HG02852 (cell line): Measurements from ENCODE around the gene TPGS1.

Experiments
- ATAC-seq: cut with Tn5 transposase; IDR thresholded peaks from one replicate; pipeline ENCODE4 v1.9.1; 2021; ENCODE audit warnings: mild to moderate bottlenecking, moderate library complexity; ENCODE audit not compliant: unreplicated experiment

TPGS1 gene

GRCh38 chr19:494171-495080 is 12.9 kb upstream of the TPGS1 start:
- ATAC-seq: no peak

GRCh38 chr19:495081-495401 is 12.3 kb upstream of the TPGS1 start:
- ATAC-seq: no peak

DNA sequence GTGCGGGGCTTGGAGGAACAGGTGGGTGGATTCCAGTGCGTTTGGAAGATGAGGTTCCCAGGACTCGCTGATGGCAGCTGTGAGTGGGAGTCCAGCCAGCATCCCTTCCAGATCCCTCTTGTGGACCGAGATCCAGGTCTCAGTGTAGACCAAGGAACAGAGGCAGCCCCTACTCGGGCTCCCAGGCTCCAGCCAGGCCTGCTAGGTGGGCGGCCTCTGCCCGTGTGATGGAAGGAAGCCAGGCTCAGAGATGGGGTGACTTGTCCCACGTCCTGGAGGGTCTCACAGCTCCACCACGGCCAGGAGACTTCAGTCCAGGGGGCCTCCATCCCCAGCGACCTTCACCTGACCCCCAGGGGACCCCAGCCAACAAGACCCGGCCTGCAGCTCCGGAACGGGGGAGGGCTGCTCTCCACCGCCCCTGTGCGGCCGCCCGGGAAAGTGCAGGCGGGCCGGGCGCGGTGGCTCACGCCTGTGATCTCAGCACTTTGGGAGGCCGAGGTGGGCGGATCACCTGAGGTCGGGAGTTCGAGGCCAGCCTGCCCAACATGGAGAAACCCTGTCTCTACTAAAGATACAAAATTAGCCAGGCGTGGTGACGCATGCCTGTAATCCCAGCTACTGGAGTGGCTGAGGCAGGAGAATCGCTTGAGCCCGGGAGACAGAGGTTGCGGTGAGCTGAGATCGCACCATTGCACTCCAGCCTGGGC is 11.7 kb upstream of the TPGS1 start:
- no peak for ATAC-seq

DNA sequence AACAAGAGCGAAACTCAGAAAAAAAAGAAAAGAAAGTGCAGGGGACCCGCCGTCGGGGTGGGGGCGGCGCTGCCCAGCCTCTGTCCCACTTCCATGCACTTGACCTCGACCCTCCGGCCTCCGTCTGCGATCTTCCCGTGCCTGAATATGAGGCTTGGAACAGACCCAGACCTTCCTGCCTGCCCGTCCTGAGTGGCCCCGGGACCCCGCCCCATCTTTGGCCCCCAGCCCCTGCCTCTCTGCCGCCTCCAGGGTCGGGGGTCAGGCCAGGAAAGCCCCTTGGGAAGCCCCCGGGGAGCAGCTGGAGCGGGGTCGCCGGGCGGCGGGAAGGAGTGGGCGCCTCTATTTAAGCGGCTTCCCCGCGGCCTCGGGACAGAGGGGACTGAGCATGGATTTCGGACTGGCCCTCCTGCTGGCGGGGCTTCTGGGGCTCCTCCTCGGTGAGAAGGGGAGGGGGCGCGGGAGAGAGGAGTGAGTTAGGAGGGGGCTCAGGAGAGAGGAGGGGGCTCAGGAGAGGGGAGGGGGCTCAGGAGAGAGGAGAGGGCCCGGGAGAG is 11.1 kb upstream of the TPGS1 start, which contains the start of gene MADCAM1:
Gene MADCAM1, plus strand, starts transcription at position 375 of the 554 bp plus-strand sequence. Its CDS starts 14 bp downstream, at position 389.
- no peak for ATAC-seq

DNA sequence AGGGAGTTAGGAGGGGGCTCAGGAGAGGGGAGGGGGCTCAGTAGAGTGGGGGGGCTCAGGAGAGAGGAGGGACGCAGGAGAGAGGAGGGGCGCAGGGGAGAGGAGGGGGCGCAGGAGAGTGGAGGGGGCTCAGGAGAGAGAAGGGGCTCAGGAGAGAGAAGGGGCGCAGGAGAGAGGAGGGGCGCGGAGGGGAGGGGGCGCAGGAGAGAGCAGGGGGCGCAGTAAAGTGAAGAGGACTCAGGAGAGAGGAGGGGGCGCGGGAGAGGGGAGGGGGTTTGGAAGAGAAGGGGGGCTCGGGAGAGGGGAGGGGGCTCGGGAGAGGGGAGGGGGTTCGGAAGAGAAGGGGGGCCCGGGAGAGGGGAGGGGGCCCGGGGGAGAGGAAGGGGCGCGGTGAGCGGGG is 10.3 kb upstream of the TPGS1 start:
- no peak for ATAC-seq

DNA sequence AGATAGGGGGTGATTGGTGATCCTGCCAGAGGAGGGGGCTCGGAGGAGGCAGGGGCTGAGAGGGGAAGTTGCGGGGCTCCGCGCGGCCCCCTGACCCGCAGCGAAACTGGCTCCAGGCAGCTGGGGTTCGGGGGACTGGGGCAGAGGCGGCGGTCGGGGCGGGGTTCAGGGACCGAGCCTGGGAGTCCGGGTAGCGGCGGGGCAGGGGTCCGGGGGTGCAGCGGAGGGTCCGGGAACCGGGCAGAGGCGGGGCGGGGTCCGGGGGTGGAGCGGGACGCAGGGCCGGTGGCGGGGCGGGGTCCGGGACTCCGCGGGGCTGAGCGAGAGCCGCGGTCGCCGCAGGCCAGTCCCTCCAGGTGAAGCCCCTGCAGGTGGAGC is 9.8 kb upstream of the TPGS1 start:
- ATAC-seq: no peak

- ATAC-seq: no peak
Observed at GRCh38 chr19:497869-498510, 9.3 kb upstream of the TPGS1 start.

DNA sequence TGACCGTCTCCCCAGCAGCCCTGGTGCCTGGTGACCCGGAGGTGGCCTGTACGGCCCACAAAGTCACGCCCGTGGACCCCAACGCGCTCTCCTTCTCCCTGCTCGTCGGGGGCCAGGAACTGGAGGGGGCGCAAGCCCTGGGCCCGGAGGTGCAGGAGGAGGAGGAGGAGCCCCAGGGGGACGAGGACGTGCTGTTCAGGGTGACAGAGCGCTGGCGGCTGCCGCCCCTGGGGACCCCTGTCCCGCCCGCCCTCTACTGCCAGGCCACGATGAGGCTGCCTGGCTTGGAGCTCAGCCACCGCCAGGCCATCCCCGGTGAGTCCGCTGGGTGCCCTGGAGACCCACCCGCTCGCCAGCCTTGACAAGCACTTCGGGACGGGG is 8.8 kb upstream of the TPGS1 start:
- ATAC-seq: no peak

- no peak for ATAC-seq
Observed at GRCh38 chr19:498977-499623, 8.2 kb upstream of the TPGS1 start.

DNA sequence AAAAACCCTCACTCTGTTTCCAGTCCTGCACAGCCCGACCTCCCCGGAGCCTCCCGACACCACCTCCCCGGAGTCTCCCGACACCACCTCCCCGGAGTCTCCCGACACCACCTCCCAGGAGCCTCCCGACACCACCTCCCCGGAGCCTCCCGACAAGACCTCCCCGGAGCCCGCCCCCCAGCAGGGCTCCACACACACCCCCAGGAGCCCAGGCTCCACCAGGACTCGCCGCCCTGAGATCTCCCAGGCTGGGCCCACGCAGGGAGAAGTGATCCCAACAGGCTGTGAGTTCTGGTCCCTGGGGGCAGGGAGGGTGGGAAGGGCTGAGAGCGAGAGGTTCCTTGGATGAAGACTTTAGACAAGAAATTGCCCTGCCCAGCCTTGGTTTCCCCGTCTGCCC is 5.7 kb upstream of the TPGS1 start:
- no peak for ATAC-seq

- no peak for ATAC-seq
Observed at GRCh38 chr19:504616-505015, 2.7 kb upstream of the TPGS1 start.

- ATAC-seq: peak; percentile 65
Observed at GRCh38 chr19:506404-507285, 652 bp upstream of the TPGS1 start.

DNA sequence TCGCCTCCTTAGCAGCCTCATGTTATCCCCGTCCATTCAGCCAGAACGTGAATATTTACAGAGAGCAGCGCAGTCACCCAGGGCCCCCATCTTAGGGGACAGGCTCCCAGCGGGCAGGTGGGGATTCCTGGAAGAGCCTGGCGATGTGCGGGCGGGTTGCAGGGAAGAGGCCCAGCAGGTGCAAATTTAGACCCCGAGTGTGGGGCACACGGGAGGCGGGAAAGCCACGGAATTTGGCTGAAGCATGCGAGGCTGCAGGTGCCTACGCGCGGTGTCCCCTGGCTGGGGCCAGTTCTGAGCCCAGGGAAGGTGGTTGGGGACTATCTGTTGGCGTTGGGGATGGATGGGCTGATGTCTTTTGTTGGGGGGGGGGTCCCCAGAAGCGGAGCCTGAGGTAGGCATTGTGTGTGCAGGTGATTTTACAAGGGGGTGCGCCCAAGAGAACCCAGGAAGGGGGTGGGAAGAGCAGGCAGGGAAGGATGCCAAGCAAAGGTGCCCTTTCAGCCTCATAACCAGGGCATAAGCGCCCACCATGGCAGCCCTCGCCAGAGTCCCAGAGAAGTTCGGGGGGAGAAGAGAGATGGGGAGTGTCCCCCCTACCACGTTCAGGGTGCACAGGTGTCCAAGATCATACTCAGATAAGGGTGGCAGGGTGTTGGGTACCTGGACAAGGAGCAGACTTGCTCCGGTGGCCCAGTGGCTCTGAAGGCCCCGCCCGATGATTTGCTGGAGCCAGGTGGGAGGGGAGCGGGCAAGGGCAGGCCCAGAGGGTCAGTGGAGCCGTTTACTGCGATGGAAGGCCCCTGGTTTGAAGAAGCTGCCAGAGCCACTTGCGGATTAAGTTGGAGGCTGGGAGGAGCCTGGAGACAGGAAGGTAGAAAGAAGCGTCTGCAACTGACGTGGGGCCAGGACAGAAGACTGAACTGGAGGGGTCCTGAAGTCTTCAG is 1.2 kb downstream of the TPGS1 start:
- no peak for ATAC-seq

DNA sequence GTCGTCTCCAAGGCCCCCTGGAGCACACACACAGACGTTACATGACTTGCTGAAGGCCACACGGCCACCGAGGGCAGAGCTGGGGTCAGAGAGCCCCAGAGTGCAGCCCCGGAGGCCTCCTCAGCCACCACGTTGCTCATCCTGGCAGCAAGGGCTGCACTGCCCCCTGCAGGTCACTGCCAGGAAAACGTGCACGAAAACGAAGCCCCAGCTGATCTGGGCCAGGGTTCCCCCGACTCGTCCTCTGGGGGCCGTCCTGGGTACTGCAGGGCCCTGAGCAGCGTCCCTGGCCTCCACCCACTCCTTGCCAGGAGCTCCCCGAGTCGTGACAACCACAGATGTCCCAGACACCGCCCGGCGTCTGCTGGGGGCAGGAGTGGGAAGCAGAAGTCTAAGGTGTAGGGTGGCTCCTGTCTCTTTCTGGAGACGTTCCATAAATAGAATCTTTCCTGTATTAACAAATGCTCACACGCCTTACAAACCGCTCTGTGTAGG is 3.4 kb downstream of the TPGS1 start:
- ATAC-seq: no peak

DNA sequence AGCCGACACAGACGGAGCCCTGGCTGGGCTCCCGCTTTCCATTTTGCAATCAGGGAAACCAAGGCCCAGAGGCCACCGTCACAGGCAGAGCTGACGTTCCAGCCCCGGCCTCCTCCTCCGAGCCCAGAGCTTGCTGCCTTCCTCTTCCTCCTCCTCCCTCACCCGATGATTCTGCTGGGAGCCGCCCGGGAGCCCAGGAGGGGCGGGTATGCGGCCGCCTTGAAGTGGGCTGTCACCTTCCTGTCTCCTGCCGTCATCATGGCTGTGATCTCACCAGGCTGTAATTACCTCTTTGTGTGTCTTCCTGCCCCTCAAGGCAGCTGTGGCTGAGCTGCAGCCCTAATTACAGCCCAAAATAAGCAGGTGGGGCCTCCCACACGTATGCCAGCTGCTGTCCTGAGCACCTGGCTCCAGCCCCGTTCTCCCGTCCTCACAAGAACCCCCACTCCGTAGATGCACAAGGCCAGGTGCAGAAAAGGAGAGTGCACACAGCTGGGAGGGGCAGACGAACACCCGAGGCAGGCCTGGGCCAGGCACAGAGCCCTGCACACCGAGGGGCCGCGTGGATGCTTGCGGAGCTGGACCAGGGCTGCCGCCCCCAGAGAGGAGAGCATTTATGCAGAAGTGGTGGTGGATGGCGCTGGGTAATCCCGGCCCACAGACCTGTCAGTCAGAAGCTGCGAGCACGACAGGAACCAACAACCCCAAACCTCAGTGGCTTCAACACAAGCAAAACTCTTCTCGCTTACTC is 4.0 kb downstream of the TPGS1 start:
- ATAC-seq: no peak

GRCh38 chr19:512547-513365 is 5.5 kb downstream of the TPGS1 start:
- no peak for ATAC-seq
